ENCODE data around the gene SLC25A51.

- TF ChIP-seq, protein P1, sequence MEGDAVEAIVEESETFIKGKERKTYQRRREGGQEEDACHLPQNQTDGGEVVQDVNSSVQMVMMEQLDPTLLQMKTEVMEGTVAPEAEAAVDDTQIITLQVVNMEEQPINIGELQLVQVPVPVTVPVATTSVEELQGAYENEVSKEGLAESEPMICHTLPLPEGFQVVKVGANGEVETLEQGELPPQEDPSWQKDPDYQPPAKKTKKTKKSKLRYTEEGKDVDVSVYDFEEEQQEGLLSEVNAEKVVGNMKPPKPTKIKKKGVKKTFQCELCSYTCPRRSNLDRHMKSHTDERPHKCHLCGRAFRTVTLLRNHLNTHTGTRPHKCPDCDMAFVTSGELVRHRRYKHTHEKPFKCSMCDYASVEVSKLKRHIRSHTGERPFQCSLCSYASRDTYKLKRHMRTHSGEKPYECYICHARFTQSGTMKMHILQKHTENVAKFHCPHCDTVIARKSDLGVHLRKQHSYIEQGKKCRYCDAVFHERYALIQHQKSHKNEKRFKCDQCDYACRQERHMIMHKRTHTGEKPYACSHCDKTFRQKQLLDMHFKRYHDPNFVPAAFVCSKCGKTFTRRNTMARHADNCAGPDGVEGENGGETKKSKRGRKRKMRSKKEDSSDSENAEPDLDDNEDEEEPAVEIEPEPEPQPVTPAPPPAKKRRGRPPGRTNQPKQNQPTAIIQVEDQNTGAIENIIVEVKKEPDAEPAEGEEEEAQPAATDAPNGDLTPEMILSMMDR (IDR thresholded peaks at IDR 0.05; ENCODE audit: low read length) = no peak
- TF ChIP-seq EZH2 (optimal IDR thresholded peaks at IDR 0.05; ENCODE audit: low read depth, low read length) = no peak
Observed at GRCh38 chr9:37949576-37949975, 45.6 kb upstream of the SLC25A51 start.
